GM21447 (cell line): Measurements from ENCODE around the gene NEUROD4.

Experiments
- ATAC-seq: cut with Tn5 transposase; IDR thresholded peaks from one replicate; pipeline ENCODE4 v1.9.1; 2021; ENCODE audit not compliant: unreplicated experiment

The NEUROD4 gene

GRCh38 chr12:54997929-54998522 lies 21.7 kb upstream of the NEUROD4 start:
- no peak for ATAC-seq

- ATAC-seq = no peak
These were observed 20.7 kb upstream of the NEUROD4 start for GRCh38 chr12:54998958-54999510.

DNA sequence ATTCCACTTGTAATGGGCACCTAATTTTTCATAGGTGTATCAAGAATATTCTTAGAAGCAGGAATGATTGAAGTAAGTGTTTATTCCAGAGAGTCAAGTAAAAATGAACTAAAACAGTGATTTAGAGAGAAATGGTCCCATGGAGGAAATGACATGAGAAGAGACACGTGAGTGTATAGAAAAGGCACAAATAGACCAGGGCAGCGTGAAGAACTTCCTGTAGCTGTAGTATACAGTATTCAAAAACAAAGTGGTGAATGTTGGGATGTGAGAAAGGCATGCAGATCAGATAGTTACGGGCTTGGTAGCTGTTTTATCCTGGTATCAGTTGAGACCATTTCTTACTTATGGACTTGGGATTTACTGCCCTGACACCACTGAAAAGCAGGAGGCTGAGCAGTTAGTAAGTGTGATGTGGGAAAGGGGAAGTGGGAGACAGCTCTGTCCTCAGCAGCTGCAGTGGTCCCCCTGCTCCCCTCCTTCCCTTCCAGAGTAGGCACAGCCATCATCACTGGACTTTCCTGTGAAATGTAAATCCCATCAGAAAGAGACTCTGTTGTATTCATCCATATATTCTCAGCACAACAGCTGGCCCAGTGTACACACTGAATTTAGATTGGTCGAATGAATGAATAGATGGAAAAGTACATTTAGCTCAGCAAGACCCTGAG lies 18.4 kb upstream of the NEUROD4 start:
- ATAC-seq = no peak

GRCh38 chr12:55002355-55002754 lies 17.4 kb upstream of the NEUROD4 start:
- no peak for ATAC-seq

DNA sequence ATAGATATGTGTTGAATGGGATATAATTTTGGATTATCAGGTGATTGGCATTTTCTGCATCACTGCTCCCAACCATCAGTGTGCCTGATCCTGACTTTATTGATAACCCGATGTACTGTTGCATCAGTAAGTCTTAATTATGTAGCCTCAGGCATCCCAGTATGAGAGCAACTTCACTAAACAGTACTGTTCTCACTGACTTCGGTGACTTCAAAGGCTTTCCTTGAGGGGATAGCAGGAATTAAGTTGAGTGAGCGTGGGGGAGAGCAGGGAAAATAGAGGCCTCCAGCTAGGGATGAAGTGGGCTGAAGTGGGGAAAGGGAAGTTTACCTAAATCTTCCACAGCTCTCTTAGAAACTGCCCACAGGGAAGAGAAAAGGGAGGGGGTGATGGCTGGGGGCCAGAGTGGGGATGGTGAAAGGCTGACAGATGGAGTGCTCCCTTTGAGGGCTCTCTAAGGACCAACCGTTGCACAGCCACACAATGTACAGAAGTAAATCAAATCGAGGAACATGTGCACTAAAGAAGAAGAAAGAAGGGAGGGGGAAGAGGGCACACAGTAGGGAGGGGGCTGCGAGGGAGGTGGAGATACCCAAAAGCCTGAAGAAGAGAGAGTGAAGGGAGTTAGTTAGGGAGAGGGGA lies 10.7 kb upstream of the NEUROD4 start:
- no peak for ATAC-seq

GRCh38 chr12:55017416-55017925 lies 2.3 kb upstream of the NEUROD4 start:
- no peak for ATAC-seq

- ATAC-seq = no peak
These were observed 4.8 kb downstream of the NEUROD4 start for GRCh38 chr12:55024575-55024974.

DNA sequence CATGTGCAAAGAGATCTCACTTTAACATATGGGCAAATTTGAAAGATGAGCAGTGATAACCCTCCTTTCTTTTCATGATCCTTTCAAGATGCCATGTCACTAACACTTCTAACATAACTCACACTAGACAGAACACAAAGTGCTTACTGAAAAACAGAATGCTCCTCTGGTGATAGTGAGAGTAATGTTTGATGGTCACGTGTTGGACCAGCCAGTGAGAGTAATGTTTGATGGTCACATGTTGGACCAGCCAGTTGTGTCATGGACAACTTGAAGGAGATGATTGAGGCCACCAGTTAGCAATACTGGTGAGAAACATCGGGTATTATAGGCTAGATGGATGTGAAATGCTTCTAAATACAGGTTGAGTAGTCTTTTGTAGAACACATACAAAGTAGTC lies 5.7 kb downstream of the NEUROD4 start:
- no peak for ATAC-seq

DNA sequence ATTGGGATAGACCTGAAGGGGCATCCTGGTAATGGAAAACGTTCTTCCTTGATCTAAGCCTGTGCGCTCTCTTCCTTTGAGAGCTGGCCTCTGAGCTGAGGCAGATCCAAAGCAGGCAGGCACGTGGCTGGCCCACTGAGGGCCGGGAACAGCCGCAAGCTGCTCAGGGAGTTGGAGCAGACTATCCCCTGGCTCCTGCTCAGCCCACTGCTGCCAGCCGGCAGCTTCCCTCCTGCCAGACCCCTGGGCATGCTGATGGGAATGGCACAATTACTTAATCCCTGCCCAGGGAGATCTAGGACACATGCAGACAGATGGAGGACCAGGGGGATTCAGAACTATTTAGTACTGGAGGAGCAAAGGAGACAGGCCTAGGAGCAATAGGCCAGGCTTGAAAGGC lies 14.4 kb downstream of the NEUROD4 start:
- no peak for ATAC-seq

DNA sequence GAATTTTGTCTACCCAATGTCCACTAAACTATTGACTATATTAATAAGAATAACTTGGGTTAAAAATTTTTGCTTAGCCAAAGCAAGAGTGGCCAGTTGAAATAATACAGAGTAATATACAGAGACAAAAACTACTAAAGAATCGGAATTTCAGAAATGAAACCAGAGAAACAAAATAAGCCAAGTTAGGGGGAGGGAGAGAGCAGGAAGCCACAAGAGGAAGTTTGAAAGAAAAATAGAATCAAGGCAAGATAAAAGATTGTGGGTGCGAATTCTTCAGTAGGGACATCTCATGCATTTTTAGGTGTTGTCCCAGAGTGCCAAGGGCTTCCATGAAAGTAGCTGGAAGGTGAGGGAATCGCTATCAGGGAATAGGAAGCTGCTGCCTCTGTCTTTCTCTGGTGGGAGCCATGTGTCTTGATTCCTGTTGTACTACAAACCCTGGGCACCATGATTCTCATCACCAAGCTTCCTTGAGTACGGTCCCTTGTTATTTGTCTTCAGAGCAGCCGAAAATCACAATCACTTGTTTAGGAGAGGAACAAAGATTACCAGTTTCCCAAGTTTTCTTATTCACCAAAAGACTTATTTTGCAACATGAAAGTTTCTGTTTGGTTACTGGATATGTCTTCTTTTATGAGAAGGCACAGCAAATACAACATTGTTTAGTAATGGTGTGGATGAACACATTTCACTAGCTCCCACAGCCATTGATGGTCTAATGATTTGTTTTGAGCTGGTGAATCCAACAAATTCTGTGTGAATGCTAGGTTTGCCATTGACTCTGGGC lies 16.7 kb downstream of the NEUROD4 start:
- ATAC-seq = no peak

GRCh38 chr12:55037351-55037987 lies 17.7 kb downstream of the NEUROD4 start:
- no peak for ATAC-seq

- ATAC-seq = no peak
These were observed 19.9 kb downstream of the NEUROD4 start for GRCh38 chr12:55039395-55040354.

DNA sequence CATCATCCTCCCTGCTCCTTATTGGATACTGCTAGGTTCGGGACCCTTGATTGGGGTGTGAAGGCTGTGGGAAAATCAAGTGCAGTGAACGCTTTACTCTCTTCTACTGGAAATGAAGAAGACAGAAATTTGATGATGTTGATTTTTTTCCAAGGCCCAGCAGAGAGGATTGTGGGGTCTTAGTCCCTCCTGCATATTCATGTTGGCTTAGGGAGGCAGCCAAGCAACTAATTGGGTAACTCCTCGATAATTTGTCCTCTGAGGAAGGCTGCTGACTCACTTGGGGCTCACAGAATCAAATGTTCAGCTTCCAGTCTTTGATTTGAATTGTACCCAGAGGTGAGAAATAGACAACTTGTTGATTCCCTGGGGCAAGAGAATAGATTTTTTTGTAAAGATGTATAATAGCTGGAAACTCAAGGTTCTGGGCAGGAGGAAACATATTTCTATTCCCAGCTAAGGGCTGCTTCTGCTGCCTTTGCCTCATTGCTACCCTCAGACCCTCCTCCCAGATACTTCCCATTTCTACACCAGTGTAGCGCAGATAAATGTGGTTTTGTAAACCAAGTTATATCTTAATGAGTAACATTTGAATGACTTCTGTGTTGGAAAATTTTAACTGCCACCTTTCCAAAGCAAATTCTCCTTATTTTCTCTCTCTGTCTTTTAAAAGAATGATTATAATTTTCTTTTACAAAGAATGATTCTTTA lies 21.7 kb downstream of the NEUROD4 start:
- ATAC-seq = no peak

- no peak for ATAC-seq
These were observed 23.8 kb downstream of the NEUROD4 start for GRCh38 chr12:55043542-55043941.

DNA sequence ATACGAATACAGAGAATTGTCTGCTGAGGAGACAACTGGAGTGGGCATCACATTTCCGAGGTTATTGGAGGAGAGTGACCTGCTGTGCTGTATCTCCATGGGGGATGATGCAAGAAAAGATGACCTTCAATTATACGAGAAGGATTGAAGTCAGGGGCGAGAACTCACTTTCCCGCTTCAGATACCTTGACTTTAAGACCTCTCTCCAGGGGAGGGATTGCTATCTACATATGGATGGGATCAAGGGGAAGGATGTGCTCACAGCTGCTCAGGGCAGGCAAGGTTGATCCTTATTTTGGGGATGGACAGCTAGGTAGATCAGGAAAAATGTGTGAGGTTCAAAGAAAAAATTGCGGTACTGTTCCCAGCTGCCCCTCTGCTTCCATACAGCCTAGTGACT lies 24.4 kb downstream of the NEUROD4 start:
- no peak for ATAC-seq

- no peak for ATAC-seq
These were observed 29.9 kb downstream of the NEUROD4 start for GRCh38 chr12:55049676-55050075.

DNA sequence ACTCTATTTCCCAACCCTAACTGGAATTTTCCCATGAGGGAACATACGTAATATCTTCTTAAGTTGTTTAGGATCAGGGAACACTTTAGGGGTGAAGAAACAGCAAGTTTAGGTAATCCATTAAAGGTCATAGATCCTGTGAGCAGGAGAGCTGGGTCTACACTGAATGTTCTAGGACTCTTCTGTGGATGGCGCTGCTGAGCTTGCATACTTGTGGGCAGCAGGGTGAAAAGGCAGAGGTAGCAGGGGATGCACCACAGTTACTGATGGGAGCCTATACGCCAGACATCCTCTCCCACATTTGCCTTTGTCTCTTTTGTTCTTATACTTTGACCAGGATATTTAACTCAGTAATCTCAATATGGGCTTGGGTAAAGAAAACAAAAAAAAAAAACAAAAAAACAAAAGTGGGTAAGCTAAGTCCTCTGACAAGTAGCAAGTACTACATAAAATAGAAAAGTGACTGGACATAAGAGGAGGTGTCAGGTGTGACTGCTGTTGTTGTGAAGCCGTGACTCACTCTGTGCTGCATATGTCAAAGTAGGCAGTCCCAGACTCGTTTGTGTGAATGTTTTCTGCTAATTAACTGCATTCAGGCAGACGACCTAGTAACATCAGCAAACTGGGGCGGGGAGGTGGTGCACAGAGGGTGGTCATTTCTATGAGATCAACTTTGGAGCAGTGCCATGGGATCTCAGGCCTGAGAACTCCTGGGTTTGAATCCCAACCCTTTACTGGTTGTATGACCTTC lies 31.6 kb downstream of the NEUROD4 start:
- ATAC-seq = no peak

- no peak for ATAC-seq
These were observed 37.7 kb downstream of the NEUROD4 start for GRCh38 chr12:55057481-55057880.
